SJCRH30 (cell line): ENCODE measurements around the gene PSMD13. TPM values are rescaled to one million over a fixed set of nuclear protein-coding genes. Genes with fewer than 3 reads are reported as not detected.
A peak's percentile ranks its signal among the peaks of the same experiment; 100 is the strongest.
"Not testable (repeated sequence)": the region's sequence is repeated elsewhere in the genome, so short reads cannot be mapped to it uniquely, and the experiment has no call there.

Experiments used
- DNase-seq, 2 experiments: peaks; one replicate each; pipeline ENCODE4 v3.0.0-alpha.2; 2015 to 2020
- H3K27ac ChIP-seq: fragments of 250-450 bp; sonication (Bioruptor Pico); 2 replicates; pipeline ENCODE4 v1.5.1; 2020; ENCODE audit warnings: mild to moderate bottlenecking, moderate library complexity
- H3K27me3 ChIP-seq: fragments of 250-450 bp; sonication (Bioruptor Pico); 2 replicates; pipeline ENCODE4 v1.5.1; 2020; ENCODE audit warnings: mild to moderate bottlenecking, moderate library complexity
- H3K36me3 ChIP-seq: fragments of 250-450 bp; sonication (Bioruptor Pico); 2 replicates; pipeline ENCODE4 v1.5.1; 2020; ENCODE audit warnings: mild to moderate bottlenecking, moderate library complexity
- H3K4me1 ChIP-seq: fragments of 250-450 bp; sonication (Bioruptor Pico); 2 replicates; pipeline ENCODE4 v1.5.1; 2020; ENCODE audit warnings: mild to moderate bottlenecking, moderate library complexity
- H3K4me3 ChIP-seq: fragments of 250-450 bp; sonication (Bioruptor Pico); 2 replicates; pipeline ENCODE4 v1.5.1; 2020; ENCODE audit warnings: mild to moderate bottlenecking, moderate library complexity
- H3K9me3 ChIP-seq: fragments of 250-450 bp; sonication (Bioruptor Pico); replicated peaks from 2 replicates; pipeline ENCODE4 v1.5.1; 2020; ENCODE audit warnings: mild to moderate bottlenecking, moderate library complexity
- total RNA-seq: library from RNA; depleted of rRNA; stranded (reverse); fragments of >200 nt; shearing (Covaris generic); gene quantifications from 2 replicates; pipeline ENCODE4 v1.2.3, GENCODE V29; 2014; rRNA removed

The PSMD13 gene
- total RNA-seq, result 127 and 131 TPM in 2 replicates

GRCh38 chr11:236774-237767, at the start of gene PSMD13:
Gene PSMD13, plus strand, starts transcription at chr11:236976. Its CDS starts 74 bp downstream, at chr11:237050.
- DNase-seq, result peak; percentile 85 to 87
- Histone ChIP-seq H3K36me3 (peaks cover 7% of the 10 kb centered on the region; the same call in 1 of the 2 replicates), H3K4me3 (peak within 1 kb of the TSS; percentile 90), H3K9me3 (no peaks in the 10 kb centered on the region), H3K27ac (peak within 1 kb of the TSS; percentile 64), H3K4me1 (peaks cover 5% of the 10 kb centered on the region), H3K27me3 (no peaks in the 10 kb centered on the region)

DNA sequence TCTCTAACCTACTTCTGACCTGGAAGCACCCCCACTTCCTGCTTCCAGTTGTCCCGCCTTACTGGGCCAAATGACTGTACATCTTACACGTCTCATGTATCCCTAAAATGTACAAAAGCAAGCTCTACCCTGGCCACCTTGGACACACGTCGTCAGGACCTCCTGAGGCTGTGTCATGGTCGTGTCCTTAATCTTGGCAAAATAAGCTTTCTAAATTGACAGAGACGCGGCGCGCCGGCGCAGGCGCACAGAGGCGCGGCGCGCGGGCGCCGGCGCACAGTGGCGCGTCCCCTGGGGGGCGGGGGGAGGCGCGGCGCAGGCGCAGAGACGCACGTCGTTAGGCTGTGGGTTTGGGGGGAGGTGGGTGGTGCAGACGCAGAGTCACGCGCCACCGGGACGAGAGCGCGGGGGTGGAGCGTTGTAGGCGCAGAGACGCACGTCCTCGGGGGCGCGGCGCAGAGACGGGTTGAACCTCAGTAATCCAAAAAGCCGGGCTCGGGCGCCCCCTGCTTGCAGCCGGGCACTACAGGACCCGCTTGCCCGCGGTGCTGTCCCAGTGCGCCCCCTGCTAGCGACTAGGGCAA, 47.5 kb upstream of the PSMD13 start:
- not testable (repeated sequence) for H3K27ac ChIP-seq, H3K27me3 ChIP-seq, H3K4me1 ChIP-seq, H3K9me3 ChIP-seq, H3K4me3 ChIP-seq, H3K36me3 ChIP-seq, DNase-seq

DNA sequence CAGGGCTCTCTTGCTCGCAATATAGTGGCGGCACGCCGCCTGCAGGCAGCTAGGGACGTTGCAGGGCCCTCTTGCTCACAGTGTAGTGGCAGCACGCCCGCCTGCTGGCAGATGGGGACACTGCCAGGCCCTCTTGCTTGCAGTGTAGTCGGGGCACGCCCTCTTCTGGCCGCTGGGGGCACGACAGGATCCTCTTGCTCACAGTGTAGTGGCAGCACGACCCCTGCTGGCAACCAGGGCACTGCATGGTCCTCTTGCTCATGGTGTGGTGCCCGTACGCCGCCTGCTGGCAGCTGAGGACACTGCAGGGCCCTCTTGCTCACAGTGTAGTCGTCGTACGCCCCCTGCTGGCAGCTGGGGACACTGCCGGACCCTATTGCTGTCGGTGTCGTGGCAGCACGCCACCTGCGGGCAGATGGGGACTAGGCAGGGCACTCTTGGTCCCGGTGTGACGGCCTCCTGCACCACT, 46.9 kb upstream of the PSMD13 start:
- not testable (repeated sequence) for H3K9me3 ChIP-seq, H3K27me3 ChIP-seq, H3K27ac ChIP-seq, H3K4me1 ChIP-seq, H3K36me3 ChIP-seq, H3K4me3 ChIP-seq
- DNase-seq, result peak in 1 of 2 experiments; percentile 9

DNA sequence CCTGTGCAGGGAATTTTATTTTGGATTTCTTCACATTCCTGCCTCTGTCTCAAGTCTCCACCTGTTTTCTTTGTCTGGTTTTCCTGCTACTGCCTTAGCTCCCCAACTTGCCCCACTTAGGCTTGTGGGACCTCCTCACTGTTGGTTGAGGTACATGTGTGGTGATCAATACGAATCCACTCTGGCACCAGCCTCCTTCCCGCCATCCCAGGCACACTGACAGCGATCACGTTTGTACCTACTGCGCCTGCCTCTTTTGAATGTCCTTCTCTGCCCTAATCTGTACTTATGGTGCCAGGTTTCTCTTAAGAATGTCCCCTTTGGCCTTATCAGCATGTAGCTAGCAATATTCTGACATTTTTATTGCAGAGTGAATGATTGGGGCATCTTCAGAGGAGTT, 46.2 kb upstream of the PSMD13 start:
- not testable (repeated sequence) for H3K27me3 ChIP-seq, H3K36me3 ChIP-seq, H3K4me1 ChIP-seq, H3K4me3 ChIP-seq, DNase-seq, H3K9me3 ChIP-seq, H3K27ac ChIP-seq

DNA sequence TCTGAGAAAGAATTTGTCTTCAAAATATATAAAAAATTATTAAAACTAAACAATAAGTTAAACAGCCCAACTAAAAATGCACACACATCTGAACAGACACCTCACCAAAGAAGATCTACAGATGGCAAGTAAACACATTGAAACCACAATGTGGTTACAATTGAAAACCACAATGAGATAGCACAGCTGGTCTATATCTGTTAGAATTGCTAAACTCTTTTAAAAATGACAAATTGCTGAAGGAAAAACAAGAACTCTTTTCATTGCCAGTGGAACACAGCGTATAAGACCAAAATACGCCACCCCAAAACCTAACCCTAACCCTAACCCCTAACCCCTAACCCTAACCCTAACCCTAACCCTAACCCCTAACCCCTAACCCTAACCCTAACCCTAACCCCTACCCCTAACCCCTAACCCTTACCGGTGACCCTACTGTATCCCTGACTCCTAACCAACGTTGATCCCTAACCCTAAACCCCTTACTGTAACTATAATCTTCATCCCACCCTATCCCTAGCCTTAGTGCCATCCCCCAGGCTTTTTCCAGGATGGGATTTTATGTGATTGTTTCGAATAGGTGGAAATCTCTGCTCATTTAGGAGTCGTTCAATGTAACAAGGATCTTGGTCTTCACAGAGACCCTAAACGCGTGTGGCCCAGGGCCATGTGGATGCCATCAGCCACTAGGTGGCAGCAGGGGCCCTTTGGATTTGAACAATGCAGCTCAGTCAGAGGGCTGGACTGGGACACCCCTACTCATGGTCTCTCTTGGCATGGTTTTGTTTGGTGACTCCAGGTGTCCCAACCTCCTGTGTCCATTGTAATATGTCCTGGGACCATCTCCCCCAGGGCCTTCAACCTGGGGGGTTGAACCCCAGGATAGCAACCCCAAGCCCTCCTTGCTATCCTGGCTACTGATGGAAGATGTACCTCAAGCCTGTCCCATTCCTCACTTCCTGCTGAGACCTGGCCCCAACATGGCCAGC, 45.0 kb upstream of the PSMD13 start:
- peak in 1 of 2 experiments; percentile 17 for DNase-seq
- not testable (repeated sequence) for H3K36me3 ChIP-seq, H3K9me3 ChIP-seq, H3K4me3 ChIP-seq, H3K4me1 ChIP-seq, H3K27me3 ChIP-seq, H3K27ac ChIP-seq

DNA sequence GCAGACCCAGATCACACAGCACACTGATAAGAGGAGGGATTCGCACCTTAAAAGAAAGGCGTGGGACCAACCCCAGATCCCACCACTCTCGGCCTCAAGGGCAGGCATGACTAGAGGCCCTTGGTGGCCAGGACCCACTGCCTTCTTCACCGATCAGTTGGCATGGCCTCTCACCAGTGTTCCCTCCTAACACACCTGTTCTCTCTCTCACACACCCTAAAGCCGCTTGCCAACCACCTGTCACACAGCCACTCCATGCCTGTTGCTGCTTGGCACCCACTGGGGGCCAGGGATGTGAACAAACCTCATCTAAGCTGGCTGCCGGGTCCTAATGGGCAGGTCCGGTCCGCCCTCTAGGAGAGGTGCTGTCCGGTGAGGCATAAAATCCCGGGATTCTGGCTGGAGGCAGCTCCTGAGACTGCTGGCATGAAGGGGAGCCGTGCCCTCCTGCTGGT, 44.1 kb upstream of the PSMD13 start, which contains the start of gene SCGB1C1:
SCGB1C1 (plus strand) TSS at position 405 of the 455 bp plus-strand sequence; CDS start at position 427, 22 bp downstream.
- H3K4me1 ChIP-seq, H3K9me3 ChIP-seq, H3K4me3 ChIP-seq, H3K36me3 ChIP-seq, H3K27me3 ChIP-seq, H3K27ac ChIP-seq, DNase-seq: not testable (repeated sequence)

- not testable (repeated sequence) for H3K9me3 ChIP-seq, H3K27ac ChIP-seq, H3K27me3 ChIP-seq, DNase-seq, H3K4me3 ChIP-seq, H3K4me1 ChIP-seq, H3K36me3 ChIP-seq
Measured at GRCh38 chr11:193481-193880, 43.3 kb upstream of the PSMD13 start.

- no peaks in the 10 kb centered on the region for H3K4me1 ChIP-seq
- peaks cover 2% of the 10 kb centered on the region; the same call in 1 of the 2 replicates for H3K36me3 ChIP-seq
- no peak overlapping the region for H3K27ac ChIP-seq
- no peaks in the 10 kb centered on the region for H3K27me3 ChIP-seq
- H3K9me3 ChIP-seq, result no peaks in the 10 kb centered on the region
- no peak for DNase-seq
- H3K4me3 ChIP-seq, result no peak overlapping the region
Measured at GRCh38 chr11:196786-197731, 39.7 kb upstream of the PSMD13 start.

DNA sequence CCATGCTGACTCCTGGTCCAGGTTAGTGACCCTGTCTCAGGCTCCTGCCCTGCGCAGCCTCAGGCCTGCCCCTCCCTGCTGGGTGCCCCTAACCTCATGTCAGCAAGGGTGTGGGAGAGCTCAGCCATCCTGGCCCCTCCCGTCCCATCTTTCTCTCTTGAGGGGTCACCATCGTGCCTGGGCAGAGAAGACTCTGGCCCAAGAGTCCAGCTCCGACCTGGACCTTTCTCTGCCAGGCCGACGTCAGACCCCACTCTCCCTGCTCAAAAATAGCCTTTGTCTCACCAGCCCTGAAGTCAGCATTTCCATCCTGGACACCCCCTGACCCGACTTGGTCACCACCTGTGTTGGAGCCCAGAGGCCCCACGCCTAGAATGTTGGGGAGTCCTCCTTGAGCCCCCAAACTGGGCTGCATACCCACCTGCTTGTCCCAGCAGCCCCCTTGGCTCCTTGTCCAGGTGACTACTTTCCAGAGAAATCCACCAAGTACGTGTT, 39.0 kb upstream of the PSMD13 start:
- no peak overlapping the region for H3K27ac ChIP-seq

GRCh38 chr11:198236-198806, 38.5 kb upstream of the PSMD13 start:
- H3K4me1 ChIP-seq, result no peaks in the 10 kb centered on the region
- no peaks in the 10 kb centered on the region for H3K27me3 ChIP-seq
- no peaks in the 10 kb centered on the region for H3K9me3 ChIP-seq
- no peak overlapping the region for H3K27ac ChIP-seq
- DNase-seq, result no peak
- peaks cover 2% of the 10 kb centered on the region; the same call in 1 of the 2 replicates for H3K36me3 ChIP-seq
- no peak overlapping the region for H3K4me3 ChIP-seq

More for the DNA sequence above, 39.0 kb upstream of the PSMD13 start:
- no peak overlapping the region for H3K4me3 ChIP-seq
- no peaks in the 10 kb centered on the region for H3K9me3 ChIP-seq
- no peak for DNase-seq
- H3K4me1 ChIP-seq, result no peaks in the 10 kb centered on the region
- H3K36me3 ChIP-seq, result peaks cover 2% of the 10 kb centered on the region; the same call in 1 of the 2 replicates
- H3K27me3 ChIP-seq, result no peaks in the 10 kb centered on the region

- Histone ChIP-seq H3K4me3 (no peak overlapping the region), H3K27ac (no peak overlapping the region), H3K36me3 (peaks cover 2% of the 10 kb centered on the region), H3K4me1 (peaks cover 5% of the 10 kb centered on the region), H3K9me3 (no peaks in the 10 kb centered on the region), H3K27me3 (no peaks in the 10 kb centered on the region)
- no peak for DNase-seq
Measured at GRCh38 chr11:199004-199581, 37.7 kb upstream of the PSMD13 start.

GRCh38 chr11:199782-200181, 37.0 kb upstream of the PSMD13 start:
- Histone ChIP-seq H3K9me3 (no peaks in the 10 kb centered on the region), H3K36me3 (peaks cover 2% of the 10 kb centered on the region), H3K27ac (no peak overlapping the region), H3K4me1 (peaks cover 9% of the 10 kb centered on the region), H3K27me3 (no peaks in the 10 kb centered on the region), H3K4me3 (no peak overlapping the region)
- no peak for DNase-seq
